ENCODE measurements around the gene ABTB2. TPM values are rescaled to one million over a fixed set of nuclear protein-coding genes. Genes with fewer than 3 reads are reported as not detected.

ABTB2 gene
- total and polyA plus RNA-seq, 10 of the 15 experiments (the other 5 are each of a cell fraction or from before 2014, with no cell fraction given): 0.13 to 2.1 (median 0.72) TPM

GRCh38 chr11:34223021-34223813, 134.6 kb downstream of the ABTB2 start:
- WGBS (ENCODE audit: insufficient coverage, insufficient replicate concordance, low lambda C conversion rate, missing lambda C conversion rate): 64% methylated on average over 17 of the region's 17 CpGs
- Histone ChIP-seq H3K36me3 (ENCODE audit: control insufficient read depth in 2 of 2, insufficient read depth in 2 of 2, low read length in 1 of 2) (no peaks in the 10 kb centered on the region), H3K27ac (ENCODE audit: control insufficient read depth, insufficient read depth) (no peak overlapping the region), H3K79me2 (ENCODE audit: control insufficient read depth, insufficient read depth, low read length) (no peaks in the 10 kb centered on the region), H3K4me3 (no peak overlapping the region), H2AFZ (ENCODE audit: control insufficient read depth, low read depth, low read length) (no peak overlapping the region), H3K9me3 (replicated peaks; ENCODE audit: control insufficient read depth, insufficient read depth, low read length) (no peaks in the 10 kb centered on the region), H3K4me1 (ENCODE audit: control insufficient read depth, insufficient read depth, low read length) (no peaks in the 10 kb centered on the region), H3K27me3 (replicated peaks in 1 of 2; ENCODE audit: control insufficient read depth in 2 of 2, insufficient read depth in 2 of 2, low read length in 1 of 2) (no peaks in the 10 kb centered on the region; a peak in 1 of 4 replicates), H3K4me2 (ENCODE audit: control insufficient read depth, insufficient read depth) (no peak overlapping the region), H3K9ac (ENCODE audit: control insufficient read depth, insufficient read depth, low read length) (no peak overlapping the region), H4K20me1 (ENCODE audit: control insufficient read depth, insufficient read depth) (no peaks in the 10 kb centered on the region; the same call in 1 of the 2 replicates)
- in situ Hi-C loops (cut with MboI) (no loop called here), intact Hi-C loops (cut with micrococcal nuclease; ENCODE audit: unreplicated experiment) (no loop called here)
- ChIA-PET RAD21 (ENCODE audit: unreplicated experiment) (interaction anchor here (1.2 kb wide), 1 partner anchor 36 kb away, joined by 4 read pairs; no protein-coding TSS in a partner anchor), CTCF (interaction anchor here (0.8 to 1.2 kb wide), 2 partner anchors 18 to 135 kb away, joined by 3 to 5 read pairs; partner anchors contain the start of gene ABTB2), SMC1A (ENCODE audit: uncharacterized antibody, unreplicated experiment) (interaction anchor here (0.6 to 3.8 kb wide), 3 partner anchors 10 to 69 kb away, joined by 3 to 10 read pairs (median 5); no protein-coding TSS in a partner anchor), POLR2A (interaction anchor here (0.6 to 1.0 kb wide), 3 partner anchors 8 to 25 kb away, joined by 3 to 4 read pairs (median 3); no protein-coding TSS in a partner anchor)
- DNase-seq (ENCODE audit: low read depth, low spot score): no peak
- no TSS peak for BruUV-seq (replicated peaks)
- ATAC-seq: no peak
- no peak for FAIRE-seq
- TF ChIP-seq, protein P1, sequence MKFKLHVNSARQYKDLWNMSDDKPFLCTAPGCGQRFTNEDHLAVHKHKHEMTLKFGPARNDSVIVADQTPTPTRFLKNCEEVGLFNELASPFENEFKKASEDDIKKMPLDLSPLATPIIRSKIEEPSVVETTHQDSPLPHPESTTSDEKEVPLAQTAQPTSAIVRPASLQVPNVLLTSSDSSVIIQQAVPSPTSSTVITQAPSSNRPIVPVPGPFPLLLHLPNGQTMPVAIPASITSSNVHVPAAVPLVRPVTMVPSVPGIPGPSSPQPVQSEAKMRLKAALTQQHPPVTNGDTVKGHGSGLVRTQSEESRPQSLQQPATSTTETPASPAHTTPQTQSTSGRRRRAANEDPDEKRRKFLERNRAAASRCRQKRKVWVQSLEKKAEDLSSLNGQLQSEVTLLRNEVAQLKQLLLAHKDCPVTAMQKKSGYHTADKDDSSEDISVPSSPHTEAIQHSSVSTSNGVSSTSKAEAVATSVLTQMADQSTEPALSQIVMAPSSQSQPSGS (IDR thresholded peaks at IDR 0.05; ENCODE audit: low read length): no peak
- TF ChIP-seq SP1 (IDR thresholded peaks at IDR 0.05; ENCODE audit: low read depth, low read length): no peak
- TF ChIP-seq, protein P2, sequence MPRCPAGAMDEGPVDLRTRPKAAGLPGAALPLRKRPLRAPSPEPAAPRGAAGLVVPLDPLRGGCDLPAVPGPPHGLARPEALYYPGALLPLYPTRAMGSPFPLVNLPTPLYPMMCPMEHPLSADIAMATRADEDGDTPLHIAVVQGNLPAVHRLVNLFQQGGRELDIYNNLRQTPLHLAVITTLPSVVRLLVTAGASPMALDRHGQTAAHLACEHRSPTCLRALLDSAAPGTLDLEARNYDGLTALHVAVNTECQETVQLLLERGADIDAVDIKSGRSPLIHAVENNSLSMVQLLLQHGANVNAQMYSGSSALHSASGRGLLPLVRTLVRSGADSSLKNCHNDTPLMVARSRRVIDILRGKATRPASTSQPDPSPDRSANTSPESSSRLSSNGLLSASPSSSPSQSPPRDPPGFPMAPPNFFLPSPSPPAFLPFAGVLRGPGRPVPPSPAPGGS (IDR thresholded peaks at IDR 0.05; ENCODE audit: borderline replicate concordance, insufficient read depth, low read depth, low read length, poor library complexity, severe bottlenecking): no peak
- TF ChIP-seq RELB (IDR thresholded peaks at IDR 0.05; ENCODE audit: low read depth): no peak
- TF ChIP-seq ZBTB33 (IDR thresholded peaks at IDR 0.05): no peak
- TF ChIP-seq TCF7 (IDR thresholded peaks at IDR 0.05; ENCODE audit: borderline replicate concordance): no peak
- TF ChIP-seq, protein P3, sequence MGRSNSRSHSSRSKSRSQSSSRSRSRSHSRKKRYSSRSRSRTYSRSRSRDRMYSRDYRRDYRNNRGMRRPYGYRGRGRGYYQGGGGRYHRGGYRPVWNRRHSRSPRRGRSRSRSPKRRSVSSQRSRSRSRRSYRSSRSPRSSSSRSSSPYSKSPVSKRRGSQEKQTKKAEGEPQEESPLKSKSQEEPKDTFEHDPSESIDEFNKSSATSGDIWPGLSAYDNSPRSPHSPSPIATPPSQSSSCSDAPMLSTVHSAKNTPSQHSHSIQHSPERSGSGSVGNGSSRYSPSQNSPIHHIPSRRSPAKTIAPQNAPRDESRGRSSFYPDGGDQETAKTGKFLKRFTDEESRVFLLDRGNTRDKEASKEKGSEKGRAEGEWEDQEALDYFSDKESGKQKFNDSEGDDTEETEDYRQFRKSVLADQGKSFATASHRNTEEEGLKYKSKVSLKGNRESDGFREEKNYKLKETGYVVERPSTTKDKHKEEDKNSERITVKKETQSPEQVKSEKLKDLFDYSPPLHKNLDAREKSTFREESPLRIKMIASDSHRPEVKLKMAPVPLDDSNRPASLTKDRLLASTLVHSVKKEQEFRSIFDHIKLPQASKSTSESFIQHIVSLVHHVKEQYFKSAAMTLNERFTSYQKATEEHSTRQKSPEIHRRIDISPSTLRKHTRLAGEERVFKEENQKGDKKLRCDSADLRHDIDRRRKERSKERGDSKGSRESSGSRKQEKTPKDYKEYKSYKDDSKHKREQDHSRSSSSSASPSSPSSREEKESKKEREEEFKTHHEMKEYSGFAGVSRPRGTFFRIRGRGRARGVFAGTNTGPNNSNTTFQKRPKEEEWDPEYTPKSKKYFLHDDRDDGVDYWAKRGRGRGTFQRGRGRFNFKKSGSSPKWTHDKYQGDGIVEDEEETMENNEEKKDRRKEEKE (IDR thresholded peaks at IDR 0.05): no peak
